Stimulated activated CD4-positive, alpha-beta T cell treated with anti-CD3 and anti-CD28 coated beads, Interleukin-15, amount 100 ng/mL, for 24 hours (primary cell): Measurements from ENCODE around the gene ARID4B.
"Not testable (repeated sequence)": the region's sequence is repeated elsewhere in the genome, so short reads cannot be mapped to it uniquely, and the experiment has no call there.

Experiments
- DNase-seq: peaks from one replicate; pipeline ENCODE4 v3.0.0-alpha.2; 2020

The ARID4B gene

GRCh38 chr1:235268379-235269125 is 59.4 kb downstream of the ARID4B start:
- DNase-seq = no peak

GRCh38 chr1:235266967-235267366 is 61.0 kb downstream of the ARID4B start:
- DNase-seq = no peak

- DNase-seq = no peak
Measured at GRCh38 chr1:235266325-235266724, 61.7 kb downstream of the ARID4B start.

- no peak for DNase-seq
Measured at GRCh38 chr1:235265900-235266299, 62.1 kb downstream of the ARID4B start.

DNA sequence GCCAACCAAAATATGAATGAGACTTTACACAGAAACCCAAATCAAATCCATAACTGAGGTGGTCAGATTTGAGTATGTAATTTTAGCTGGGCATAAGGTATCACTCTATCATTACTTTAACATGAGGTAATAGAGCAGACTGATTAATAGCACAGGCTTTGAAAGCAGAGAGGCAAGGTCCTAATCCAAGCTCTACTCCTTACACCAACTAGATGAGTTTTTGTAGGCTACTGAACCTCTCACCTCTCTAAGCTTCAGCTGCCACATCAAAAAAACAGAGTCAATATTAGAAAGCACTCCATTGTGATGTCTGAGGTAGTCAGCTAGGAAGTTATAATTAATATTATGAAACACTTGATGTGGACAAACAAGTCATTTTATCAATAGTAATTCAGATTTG is 63.7 kb downstream of the ARID4B start:
- DNase-seq = no peak

DNA sequence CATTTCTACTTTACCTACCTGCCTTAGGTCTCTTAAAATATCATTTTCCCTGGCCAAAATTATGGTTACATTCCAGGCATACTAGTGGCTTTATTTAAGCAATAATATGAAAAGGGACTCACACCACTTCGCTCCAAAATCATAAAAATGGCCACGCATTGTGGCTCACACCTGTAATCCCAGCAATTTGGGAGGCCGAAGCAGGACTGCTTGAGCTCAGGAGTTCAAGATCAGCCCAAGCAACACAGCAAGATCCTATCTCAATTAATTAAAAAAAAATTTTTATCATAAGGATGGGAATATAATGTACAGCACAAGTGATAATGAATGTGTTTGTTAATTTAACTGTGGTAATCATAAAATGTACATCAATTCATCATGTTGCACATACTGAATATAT is 65.4 kb downstream of the ARID4B start:
- DNase-seq = no peak

GRCh38 chr1:235261243-235261642 is 66.7 kb downstream of the ARID4B start:
- DNase-seq = no peak

- no peak for DNase-seq
Measured at GRCh38 chr1:235259133-235259778, 68.7 kb downstream of the ARID4B start.

DNA sequence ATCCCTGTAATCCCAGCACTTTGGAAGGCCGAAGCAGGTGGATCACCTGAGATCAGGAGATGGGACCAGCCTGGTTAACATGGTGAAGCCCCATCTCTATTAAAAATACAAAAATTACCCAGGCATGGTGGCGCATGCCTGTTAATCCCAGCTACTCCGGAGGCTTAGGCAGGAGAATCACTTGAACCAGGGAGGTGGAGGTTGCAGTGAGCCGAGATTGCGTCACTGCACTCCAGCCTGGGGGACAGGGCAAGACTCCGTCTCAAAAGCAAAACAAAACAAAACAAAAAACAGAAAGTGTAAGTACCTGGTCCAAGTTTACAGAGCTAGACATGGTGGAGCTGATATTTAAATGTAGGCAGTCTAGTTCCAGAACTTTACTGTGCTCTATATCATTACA is 69.9 kb downstream of the ARID4B start:
- DNase-seq = not testable (repeated sequence)

- DNase-seq = no peak
Measured at GRCh38 chr1:235254721-235255120, 73.3 kb downstream of the ARID4B start.

DNA sequence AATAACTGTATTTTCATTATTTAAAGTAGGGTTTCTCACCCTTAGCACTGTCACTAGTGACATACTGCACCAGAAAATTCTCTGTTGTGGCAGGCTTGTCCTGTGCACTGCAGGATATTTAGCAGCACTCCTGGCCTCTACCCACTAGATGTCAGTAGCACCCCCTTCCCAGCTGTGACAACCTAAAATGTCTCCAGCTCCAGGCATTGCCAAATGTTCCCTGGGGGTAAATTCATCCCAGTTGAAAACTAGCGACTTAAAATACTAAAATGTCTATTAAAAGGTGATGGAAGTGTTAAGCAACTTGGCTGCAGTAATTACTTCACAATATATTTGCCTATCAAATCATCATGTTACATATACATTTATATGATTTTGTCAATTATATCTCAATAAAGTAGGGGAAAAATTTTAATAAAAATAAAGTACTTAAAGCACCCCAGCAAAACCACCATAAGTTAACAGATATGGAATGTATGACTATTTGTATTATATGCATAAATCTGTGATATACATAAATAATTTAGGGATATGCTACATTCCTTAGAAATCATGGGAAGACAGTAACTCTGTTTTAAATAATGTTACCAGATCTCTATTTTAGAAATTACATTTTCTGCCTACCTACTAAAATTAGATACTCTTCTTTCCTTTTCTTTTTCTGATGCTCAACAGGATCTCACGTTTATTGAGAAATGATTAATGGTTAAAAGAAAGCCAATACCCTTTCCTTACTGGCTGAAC is 74.6 kb downstream of the ARID4B start:
- peak; percentile 65 for DNase-seq

GRCh38 chr1:235250430-235250829 is 77.5 kb downstream of the ARID4B start:
- DNase-seq = no peak

DNA sequence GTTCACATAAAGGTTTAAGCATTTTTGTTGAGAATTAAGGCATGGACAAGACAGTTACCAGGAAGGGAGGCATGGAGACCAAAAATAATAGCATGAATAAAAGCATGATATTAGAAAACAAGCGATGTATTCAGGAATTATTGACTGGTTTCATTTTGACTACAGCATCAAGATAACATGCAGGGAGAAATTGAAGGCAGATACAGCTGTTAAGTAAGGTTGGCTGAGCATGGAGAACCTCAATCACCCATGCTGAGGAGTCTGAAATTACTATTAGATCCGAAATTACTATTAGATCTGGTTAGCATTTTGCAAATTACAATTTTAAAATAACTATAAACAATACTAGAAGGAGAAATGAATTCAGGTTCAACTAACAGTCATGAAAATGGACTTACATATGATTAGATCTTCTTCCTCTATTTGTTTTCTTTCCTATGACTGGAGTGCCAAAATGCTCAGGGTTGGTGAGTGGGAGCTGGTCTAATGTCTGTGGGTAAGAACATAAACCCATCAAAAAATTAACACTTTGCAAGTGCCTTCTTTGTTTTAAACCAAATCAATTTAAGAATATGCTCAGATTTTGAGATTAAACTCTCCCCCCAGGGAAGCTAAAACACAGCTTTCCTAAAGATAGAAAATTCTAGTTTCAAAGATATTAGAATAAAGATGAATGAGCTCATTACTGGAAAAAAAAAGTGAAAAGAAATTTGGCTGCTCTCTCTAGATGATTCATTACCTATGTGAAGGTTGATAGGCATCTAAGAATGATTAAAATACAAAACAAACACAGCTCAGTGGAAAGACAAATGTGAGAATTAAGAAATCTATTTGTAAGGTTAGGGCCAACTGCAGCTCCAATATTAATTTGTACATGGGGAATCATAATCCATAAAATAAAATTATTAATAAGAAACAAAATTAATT is 81.7 kb downstream of the ARID4B start:
- DNase-seq = no peak

- DNase-seq = no peak
Measured at GRCh38 chr1:235244974-235245592, 82.9 kb downstream of the ARID4B start.

- DNase-seq = no peak
Measured at GRCh38 chr1:235240960-235241359, 87.0 kb downstream of the ARID4B start.

DNA sequence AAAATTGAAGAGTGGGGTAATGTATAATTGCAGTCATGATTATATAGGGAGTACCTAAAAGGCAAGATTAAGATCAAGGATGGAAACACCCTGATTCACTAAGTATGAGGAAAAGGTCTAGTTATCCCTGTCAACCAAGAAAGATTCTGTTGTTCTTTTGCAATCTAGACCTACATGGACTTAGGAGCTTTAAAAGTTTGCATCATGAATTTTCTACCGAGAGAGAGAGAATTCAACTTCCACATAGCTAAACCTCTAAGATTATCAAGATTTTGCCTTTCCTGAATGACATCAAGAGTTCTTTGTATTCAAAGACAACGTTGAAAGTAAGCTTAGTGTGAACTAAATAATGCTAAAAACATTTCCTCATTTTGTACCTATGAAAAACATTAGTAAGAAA is 88.1 kb downstream of the ARID4B start:
- DNase-seq = no peak

GRCh38 chr1:235238558-235238957 is 89.4 kb downstream of the ARID4B start:
- DNase-seq = no peak

DNA sequence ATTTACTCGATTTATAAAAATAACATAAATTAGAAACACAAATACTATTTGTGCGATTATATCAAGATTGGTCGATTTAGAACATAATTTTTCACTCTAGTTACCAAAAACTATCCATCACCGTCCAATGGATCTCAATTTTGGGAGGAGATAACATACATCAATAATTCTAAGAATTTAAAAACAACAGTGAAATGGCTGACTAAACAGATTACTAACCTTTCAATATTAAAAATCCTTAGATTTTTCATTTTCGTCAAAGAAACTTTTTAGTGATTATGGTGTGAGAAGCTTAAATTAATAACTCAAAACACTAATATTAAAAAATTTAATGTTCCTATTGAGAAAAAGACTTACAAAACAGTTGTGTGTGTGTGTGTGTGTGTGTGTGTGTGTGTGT is 91.9 kb downstream of the ARID4B start:
- no peak for DNase-seq

GRCh38 chr1:235229868-235230267 is 98.1 kb downstream of the ARID4B start:
- no peak for DNase-seq

DNA sequence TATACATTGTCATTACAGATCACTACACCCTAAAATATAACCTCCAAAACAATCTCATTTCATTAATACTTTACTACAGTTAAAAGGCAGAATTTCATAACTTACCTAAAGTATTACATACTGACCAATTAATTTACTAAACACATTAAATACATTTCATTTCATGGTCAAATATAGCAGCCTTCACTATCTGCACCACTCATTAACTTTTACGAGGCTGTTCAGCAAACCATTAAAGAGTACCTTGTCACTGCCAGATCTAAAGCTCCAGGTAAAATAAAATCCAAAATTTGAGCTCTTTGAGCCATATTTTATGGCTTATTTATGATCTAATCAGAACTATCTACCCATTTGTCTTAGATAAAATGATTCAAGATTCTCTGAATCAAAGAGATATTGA is 100.6 kb downstream of the ARID4B start:
- no peak for DNase-seq

GRCh38 chr1:235226933-235227332 is 101.0 kb downstream of the ARID4B start:
- no peak for DNase-seq

- DNase-seq = no peak
Measured at GRCh38 chr1:235225299-235225698, 102.7 kb downstream of the ARID4B start.
